LNCAP (cell line): ENCODE results near the gene DAG1.
A peak's percentile ranks its signal among the peaks of the same experiment; 100 is the strongest.

Experiments used
- CTCF ChIP-seq: fragments of 450-650 bp; IDR thresholded peaks from 2 replicates; pipeline ENCODE4 v1.5.1; 2017; ENCODE audit warnings: mild to moderate bottlenecking

DAG1 gene

GRCh38 chr3:49533031-49533430 lies 63.0 kb downstream of the DAG1 start:
- TF ChIP-seq CTCF, result no peak

- TF ChIP-seq CTCF, result no peak
Measured at GRCh38 chr3:49533786-49534519, 63.9 kb downstream of the DAG1 start.

- no peak for TF ChIP-seq CTCF
Measured at GRCh38 chr3:49534581-49535441, 64.7 kb downstream of the DAG1 start.

GRCh38 chr3:49535971-49536874 lies 66.2 kb downstream of the DAG1 start:
- no peak for TF ChIP-seq CTCF

DNA sequence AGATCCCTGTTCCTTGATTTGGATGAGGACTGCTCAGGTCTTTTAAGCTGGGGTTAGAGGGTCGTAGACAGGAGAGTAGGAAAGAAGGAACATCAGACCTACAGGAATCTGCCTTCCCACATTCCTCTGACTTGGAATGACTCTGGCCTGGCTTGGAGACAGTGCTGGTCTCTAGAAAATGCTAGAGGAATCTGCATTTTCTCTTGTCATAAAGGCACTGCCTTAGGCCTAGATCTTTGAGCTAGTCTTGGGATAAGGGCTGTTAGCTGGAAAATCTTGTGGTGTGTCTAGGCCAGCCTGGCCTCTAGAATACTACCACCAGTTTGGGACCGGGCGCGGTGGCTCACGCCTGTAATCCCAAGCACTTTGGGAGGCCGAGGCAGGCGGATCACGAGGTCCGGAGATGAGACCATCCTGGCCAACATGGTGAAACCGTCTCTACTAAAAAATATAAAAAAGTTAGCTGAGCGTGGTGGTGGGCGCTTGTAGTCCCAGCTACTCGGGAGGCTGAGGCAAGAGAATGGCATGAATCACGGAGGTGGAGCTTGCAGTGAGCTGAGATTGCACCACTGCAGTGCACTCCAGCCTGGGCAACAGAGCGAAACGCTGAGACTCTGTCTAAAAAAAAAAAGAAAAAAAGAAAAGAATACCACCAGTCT lies 66.9 kb downstream of the DAG1 start:
- no peak for TF ChIP-seq CTCF

DNA sequence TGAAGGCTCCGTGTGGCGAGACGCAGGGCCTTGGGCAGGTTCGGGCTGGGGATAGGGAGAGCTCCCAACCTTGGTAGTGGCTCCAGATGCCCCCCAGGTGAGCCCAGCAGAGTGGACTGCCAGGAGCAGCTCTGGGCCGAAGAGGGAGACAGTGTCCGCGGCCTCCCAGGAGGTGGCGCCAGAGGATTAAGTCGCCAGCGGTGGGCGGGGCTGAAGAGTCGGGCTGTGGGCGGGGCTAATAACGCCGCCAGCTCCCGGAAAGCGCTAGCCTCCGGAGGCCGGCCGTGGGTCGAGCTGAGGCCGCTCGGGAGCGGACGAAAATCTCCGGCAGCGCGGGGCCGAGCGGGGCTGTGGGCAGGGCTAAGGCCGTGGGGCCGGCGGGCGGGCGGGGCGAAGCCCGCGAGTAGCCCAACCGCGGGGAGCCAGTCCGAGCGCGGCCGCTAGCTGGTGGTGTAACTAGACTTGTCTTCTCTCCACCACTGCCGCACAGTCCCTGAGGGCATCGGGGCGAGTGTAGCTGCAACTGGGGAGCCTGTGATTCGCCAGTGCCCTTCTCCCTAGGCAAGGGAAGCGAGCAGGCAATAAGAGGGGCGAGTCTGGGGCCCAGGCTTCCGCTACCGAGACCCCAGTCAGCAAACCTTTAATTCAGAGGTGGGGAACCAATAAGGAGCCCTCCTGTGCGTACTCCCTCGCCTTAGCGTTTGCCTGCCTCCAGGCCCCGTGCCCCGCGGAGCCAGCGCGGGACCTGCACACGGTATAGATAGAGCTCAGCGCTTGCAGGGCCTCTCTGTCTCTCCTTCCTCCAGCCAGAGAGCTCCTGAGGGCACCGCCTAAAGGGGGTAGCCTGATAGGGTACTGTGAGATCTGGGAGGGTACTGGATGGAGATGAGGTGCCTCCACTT lies 69.8 kb downstream of the DAG1 start:
- peak; percentile 96 for TF ChIP-seq CTCF
